Measurements from ENCODE around the gene SCYGR6.

DNA sequence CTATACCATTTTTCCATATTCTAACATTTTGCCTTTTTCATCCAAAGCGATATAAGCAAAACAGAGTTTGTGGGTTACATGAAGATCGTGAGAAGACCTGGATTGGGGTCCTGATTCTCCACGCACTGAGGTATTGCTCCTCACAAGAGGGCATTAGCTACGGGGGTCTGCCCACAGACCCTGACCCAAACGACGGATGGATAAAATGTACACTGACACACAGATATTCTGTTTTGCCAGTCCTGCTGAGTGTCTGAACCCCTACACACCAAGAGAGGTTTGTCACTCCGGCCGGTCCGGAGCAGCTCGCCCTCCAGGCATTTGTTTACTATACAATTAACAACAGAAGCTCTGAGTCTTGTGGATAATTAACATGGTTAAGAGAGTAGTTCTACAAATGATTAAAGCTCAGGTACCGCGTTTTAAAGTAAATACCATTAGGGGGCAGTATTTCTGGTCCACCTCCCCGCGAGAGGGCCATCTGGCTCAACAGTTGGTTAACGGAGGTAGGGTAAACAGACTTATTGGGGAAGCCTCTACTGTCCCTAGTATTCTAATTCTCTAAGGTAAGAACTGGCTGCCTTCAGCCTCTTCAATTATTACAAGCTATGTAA lies 49.6 kb upstream of the SCYGR6 start:
- TF ChIP-seq, protein P1, sequence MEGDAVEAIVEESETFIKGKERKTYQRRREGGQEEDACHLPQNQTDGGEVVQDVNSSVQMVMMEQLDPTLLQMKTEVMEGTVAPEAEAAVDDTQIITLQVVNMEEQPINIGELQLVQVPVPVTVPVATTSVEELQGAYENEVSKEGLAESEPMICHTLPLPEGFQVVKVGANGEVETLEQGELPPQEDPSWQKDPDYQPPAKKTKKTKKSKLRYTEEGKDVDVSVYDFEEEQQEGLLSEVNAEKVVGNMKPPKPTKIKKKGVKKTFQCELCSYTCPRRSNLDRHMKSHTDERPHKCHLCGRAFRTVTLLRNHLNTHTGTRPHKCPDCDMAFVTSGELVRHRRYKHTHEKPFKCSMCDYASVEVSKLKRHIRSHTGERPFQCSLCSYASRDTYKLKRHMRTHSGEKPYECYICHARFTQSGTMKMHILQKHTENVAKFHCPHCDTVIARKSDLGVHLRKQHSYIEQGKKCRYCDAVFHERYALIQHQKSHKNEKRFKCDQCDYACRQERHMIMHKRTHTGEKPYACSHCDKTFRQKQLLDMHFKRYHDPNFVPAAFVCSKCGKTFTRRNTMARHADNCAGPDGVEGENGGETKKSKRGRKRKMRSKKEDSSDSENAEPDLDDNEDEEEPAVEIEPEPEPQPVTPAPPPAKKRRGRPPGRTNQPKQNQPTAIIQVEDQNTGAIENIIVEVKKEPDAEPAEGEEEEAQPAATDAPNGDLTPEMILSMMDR (IDR thresholded peaks at IDR 0.05), result no peak
- no peak for TF ChIP-seq POLR2A (IDR thresholded peaks at IDR 0.05)
